ENCODE data around the gene CLEC4G.

DNA sequence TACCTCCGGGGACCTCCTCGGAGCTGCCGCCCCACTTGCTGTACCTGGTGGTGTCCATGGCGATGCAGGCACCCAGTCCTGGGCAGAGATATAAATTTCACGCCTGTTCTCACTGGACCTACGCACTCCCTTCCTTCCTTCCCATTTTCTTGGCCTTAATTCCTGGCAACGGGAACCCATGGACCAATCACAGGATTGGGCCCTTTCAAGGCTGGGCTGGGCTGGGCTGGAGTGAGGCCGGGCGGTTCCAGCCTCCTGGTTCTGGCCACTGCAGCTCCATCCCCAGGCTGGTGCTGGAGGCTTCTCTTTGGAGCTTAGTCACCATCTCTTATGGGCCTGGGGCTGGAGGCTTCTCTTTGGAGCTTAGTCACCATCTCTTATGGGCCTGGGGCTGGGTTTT, at the start of gene CLEC4G:
- no peak for TF ChIP-seq POLR2A (IDR thresholded peaks at IDR 0.05)
- TF ChIP-seq POLR2AphosphoS5 (IDR thresholded peaks at IDR 0.05): no peak
